Caki2 (cell line): ENCODE results near the gene RAD51B. TPM values are rescaled to one million over a fixed set of nuclear protein-coding genes. Genes with fewer than 3 reads are reported as not detected.

Experiments used
- DNase-seq: peaks from one replicate; pipeline ENCODE4 v3.0.0-alpha.2; 2015; ENCODE audit warnings: low read depth
- in situ Hi-C: cut with HindIII; loops from 2 replicates; pipeline ENCODE4 v1.10.0; 2016; ENCODE audit warnings: low sequenced_read_pairs, low pct_unique_long_range_greater_than_20kb, mixed read lengths
- total RNA-seq: library from RNA; depleted of rRNA; stranded (reverse); fragments of >200 nt; shearing (Covaris generic); gene quantifications from 2 replicates; pipeline ENCODE4 v1.2.3, GENCODE V29; 2014; ENCODE audit warnings: low replicate concordance

RAD51B gene
- total RNA-seq, 1 experiment from 2014 or later: 20.8 TPM

DNA sequence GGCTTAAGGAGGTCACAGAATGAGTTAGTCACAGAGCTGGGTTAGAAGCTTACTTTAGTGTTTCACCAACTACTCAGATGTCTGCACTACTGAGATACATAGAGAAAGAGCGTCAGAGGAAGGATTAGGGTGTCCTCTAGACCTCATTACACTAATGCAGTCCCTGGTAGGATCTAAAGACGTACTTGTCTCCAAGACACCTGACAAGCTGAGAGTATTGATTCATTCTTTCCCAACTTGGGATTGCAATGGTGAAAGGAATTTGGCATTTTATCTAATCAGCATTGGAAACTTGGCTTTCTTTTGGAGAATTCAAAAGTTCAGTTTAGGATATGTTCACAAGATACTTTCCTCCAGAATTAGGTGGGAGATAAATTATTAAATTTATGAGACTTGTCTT, 571.2 kb downstream of the RAD51B start:
- in situ Hi-C loops: no loop called here
- no peak for DNase-seq

DNA sequence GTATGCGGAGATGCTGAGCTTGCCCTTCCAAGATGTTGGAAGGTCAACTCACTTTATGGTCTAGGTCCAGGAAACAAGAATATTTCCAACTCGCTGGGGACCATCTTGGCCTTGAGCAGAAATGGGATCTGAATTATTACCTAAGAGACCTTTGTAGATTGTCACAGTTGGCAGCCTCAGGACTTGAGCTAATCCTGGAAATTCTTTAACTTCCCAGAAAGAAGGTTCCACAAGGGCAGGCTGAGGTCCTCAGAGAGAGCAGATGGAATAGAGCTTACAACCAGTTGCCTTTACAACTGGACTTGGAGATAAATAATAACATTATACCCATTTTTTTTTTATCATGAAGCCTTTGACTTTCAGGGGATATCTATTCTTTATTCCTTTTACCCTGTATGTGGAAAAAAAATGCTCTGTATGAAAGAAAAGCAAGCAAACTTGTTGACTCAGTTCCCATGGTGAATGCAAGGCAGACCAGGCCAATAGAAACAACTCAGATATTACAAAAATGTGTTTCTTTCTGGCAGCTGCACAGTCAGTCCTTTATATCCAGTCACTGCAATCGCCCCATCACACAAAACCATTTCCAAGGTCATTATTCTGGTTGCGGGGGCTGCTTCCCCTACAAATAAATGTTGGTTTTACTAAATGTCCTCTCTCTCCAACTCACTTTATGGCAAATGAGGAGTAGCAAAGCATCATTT, 571.9 kb downstream of the RAD51B start:
- in situ Hi-C loops: no loop called here
- DNase-seq: no peak

DNA sequence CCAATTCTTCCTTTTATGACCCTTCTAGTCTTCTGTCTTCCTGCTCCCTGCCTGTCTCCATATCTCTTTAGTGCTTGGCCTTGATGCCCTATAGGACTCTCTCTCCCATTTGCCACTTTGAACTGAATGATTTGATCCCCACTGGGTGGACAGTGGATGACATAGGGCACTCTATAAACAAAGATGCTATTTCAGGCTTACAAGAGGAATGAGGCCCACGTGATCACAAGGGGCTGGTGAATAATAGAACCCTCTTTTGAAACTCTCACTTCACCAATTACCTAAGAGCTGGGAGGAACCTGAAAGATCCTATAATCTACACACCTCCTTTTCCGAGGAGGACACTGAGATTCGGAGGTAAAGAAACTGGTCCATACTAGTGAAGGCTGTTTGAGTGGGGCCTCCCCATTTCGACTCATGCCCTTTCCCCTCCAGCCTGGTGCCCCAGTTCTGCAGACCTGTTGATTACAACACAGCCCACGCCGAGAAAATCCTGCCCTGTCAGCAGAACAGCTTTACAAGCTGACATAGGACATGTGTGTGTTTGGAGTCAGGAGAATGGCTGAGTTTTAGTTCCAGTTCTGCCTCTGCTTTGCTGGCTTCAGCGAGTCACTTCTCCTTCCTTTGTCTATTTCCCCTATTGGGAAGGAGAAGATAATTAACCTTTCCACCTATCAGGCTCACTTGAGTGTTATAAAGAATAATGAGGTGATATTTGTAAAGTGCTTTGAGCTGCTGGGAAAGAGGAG, 573.0 kb downstream of the RAD51B start:
- in situ Hi-C loops: no loop called here
- no peak for DNase-seq

DNA sequence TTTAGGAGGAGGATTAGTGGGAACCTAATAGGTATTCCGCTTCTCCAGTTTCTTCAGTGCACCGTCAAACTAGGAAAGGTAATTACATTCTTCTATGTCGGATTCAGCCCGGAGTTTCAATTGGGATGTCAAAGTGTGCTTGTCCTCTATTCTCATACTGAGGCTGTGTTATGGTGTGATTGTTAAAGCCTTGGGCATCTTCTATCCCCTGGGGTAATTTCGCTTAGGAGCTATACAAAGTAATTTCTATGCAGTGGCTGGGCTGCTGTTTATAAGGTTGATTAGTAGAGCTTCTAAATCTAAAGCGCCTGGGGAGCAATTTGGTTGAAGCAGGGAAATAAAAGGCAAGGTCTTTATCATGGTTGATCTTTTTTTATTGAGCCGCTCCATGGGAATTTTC, 573.7 kb downstream of the RAD51B start:
- no peak for DNase-seq
- in situ Hi-C loops: no loop called here

DNA sequence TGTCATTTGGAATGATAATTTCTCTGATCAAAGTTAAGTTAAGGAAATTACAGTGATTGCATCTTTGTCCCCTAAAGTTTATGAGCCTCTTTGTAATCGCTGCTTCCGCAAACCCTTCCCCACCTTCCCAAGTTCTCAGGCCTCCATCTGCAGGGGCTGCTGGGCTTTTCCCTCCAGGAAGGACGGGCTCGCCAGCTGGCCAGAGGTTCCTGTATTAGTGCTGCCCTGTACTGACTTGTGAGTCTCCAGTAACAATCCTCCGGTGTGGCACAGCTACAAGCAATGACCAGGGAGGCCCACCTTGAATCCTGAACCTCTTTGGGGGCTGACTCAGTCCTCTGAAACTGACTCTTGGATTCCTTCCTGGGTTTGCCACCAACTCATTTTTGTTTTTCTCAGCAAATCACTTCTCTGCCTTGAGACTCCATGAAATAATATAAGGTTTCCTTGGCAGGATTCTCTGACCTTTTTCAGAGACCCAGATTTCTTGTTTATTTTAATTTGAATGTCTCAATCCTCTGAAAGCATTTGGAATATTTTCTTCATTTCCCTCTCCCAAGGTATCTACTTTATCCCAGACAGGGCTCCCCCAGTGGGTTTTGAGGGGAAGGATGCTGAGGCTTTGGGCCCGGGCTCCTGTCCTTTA, 574.7 kb downstream of the RAD51B start:
- in situ Hi-C loops: no loop called here
- no peak for DNase-seq

DNA sequence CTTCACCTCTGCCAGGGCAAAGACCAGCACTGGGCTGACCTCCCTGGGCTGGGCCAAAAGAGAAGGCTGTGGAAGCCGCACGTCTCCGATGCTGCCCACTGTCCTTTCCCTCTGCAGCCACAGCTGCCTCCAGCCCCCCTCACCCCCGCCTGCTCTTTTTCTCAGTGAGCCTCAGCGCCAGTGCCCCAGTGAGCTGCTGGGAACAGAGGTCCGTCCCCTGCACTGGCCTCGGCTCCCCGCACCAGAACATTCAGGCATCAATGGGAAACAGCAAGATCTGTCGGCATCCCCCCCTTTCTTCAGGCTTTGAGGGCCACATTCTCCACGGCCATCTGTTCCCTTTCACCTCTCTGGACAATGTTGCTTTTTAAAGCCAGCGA, 575.2 kb downstream of the RAD51B start:
- in situ Hi-C loops: no loop called here
- no peak for DNase-seq

DNA sequence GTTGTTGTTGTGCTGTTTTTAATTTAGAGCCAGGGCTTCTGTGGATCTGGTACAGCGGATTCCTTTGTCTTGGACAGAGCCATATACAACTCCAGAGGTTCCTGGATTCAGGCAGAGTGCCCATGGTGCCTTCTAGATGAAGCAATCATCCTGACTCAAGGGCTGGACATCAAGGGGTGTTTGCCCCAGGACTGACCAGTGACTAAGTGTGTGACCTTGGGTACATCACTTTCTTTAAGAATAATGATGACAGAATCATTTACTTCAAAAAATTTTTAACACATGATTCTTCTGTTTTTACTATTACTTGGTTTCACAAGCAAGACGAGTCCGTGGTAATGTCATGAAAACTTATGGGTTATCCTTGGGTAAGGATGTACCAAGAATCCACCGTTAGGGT, 576.0 kb downstream of the RAD51B start:
- in situ Hi-C loops: no loop called here
- DNase-seq: no peak

DNA sequence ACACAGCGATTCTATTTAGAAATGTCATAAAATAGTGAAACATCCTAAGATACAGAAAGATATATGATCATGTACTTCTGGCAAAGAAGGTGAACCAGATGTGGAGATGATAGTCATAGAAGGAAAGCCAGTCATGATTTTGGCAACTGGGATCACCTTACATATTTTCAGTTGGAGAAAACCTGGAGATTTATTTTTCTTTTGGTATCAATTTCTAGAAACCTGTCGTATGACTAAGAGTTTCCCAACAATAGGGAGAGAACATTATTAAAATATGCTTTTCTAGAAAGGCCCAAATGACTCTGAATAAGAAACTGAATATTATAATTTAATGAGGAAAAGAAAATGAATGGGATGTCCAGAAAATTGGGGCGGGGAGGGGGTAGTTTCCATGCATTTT, 576.9 kb downstream of the RAD51B start:
- in situ Hi-C loops: no loop called here

DNA sequence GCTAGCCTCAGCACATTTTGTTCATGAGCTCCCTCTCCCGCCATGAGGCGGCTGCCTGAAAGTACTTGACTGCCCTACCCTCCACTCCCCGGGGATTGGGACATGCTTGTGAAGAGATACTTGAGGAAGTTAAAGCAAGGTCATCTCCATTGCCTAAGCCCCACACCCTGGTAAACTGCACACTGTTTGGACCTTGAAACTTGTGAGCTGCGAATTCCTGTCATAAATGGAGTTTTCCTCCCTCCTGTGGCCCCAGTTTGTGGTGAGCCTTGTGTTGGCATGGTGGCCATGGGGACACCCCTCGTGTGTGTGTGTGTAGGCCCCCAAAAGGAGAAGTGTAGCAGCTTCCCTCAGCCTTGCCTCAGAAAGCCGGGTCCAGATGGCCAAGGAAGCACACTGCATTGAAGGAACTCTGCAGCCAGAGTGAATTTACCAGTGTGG, 577.8 kb downstream of the RAD51B start:
- in situ Hi-C loops: no loop called here
- DNase-seq: no peak

More for the DNA sequence above, 576.9 kb downstream of the RAD51B start:
- no peak for DNase-seq

DNA sequence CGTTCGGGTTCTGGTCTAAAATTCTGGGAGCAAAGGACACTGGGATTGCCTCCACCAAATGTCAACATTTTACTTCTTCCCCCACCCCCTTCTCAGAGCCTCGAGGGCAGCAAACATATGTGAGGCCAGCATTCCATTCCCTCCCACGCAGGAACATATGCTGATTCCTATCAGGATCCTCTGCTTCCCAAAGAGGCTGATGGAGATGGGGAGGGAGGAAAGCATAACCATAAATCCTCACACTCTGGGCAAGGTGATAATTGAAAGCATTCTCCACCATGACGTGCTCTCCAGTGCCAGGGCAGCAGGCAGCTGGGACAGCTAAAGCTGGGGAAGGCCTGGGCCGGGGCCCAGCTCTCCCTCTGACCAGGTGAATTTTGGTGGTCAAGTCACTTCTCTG, 578.2 kb downstream of the RAD51B start:
- no peak for DNase-seq
- in situ Hi-C loops: no loop called here

DNA sequence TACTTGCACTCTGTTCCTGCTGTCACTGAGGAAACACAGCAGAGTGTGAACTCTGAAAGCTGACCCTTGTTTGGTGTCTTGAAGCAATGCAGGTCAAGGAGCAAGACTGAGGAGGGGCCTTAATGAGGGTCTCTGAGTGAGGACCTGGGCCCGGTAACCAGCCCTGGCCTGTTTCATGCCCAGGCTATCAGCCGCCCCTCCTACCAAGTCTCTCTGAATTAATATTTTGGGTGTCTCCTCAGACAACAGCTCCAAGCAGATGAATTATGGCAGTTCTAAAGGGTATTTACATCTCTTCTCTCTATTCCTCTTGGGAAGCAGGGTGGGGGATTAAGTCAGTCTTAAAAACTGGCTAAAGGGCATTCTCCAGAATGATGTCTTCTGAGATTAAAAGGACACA, 578.8 kb downstream of the RAD51B start:
- in situ Hi-C loops: no loop called here
- no peak for DNase-seq

DNA sequence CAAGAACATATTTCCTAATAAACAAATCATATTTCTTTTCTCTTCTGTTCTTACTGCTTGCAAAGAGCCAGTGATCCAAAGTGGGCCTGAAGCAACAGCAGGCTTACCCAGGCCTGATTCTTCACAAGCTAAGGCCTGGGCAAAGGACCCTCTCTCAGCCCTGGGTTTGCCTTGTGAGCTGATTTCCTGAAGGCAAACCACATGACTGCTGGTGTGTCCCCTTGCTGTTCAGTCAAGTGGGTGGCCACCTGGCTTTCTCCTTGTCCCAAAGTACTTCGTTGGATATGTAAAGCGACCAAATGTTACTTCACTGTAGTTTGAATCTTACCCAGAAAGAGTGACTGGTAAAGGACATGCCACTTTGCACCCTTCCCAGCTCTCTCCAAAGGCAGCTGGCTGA, 580.4 kb downstream of the RAD51B start:
- in situ Hi-C loops: no loop called here
- DNase-seq: no peak

DNA sequence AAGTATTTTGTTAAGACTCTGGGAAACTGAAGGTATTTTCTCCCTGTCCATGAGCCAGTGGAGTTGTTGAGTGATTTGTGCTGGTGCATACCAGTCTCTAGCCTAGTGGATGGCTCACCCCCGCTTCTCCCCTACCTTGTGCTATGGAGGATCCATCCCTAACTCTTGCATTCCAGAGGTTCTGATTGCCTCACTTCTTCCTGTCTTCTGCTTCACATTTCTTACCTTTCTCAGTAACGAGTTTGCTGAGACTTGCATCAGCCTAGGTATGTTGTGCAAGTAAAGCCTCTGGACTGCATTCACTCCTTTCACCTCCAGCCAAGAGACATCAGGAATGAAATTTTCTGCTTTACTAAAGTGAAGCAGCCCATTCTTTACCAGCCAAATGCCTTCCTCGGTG, 581.7 kb downstream of the RAD51B start:
- DNase-seq: no peak
- in situ Hi-C loops: no loop called here

DNA sequence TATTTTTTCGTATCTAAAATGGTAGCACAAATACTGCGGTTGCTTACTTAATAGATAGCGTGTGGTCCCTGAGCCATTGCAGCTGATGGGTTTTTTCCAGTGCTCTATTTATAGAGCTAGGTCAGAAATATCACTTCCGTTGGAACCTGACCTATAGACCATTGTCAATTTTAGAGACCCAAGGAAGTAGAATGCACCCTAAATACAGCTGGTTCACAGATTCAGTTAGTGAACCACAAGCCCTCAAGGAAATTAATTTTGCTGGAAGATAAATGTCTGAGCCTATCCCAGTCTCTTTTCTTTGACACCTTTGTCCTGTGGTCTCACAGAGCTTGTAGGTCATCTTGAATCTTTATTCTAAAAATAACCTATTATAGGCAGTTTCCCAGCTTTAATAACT, 582.3 kb downstream of the RAD51B start:
- in situ Hi-C loops: no loop called here
- DNase-seq: no peak

DNA sequence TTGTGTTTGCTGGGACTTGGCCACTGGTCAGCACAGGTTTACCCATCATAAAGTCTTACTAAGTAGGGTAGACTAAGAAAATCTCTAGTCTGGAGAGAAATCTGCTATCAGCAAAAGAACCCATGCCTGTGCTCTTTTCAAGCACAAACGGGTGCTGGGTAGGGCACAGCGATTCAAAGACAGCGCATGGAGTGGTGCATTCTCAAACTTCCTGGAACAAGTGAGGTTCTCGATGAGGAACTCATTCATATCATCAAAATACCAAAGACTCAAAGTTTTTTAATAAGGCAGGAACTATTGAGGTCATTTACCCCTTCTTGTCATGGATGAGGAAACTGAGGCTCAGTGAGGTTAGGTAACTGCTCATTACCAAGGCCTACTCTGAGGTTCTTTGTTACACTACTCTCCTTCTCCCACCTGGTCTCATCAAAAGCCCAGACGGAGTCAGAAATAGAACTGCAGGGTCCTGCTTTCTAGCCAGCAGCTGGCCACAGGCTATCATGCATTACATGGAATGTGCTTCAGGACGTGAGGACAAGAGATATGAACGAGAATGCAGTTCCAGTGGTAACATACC, 583.0 kb downstream of the RAD51B start:
- in situ Hi-C loops: no loop called here
- no peak for DNase-seq

DNA sequence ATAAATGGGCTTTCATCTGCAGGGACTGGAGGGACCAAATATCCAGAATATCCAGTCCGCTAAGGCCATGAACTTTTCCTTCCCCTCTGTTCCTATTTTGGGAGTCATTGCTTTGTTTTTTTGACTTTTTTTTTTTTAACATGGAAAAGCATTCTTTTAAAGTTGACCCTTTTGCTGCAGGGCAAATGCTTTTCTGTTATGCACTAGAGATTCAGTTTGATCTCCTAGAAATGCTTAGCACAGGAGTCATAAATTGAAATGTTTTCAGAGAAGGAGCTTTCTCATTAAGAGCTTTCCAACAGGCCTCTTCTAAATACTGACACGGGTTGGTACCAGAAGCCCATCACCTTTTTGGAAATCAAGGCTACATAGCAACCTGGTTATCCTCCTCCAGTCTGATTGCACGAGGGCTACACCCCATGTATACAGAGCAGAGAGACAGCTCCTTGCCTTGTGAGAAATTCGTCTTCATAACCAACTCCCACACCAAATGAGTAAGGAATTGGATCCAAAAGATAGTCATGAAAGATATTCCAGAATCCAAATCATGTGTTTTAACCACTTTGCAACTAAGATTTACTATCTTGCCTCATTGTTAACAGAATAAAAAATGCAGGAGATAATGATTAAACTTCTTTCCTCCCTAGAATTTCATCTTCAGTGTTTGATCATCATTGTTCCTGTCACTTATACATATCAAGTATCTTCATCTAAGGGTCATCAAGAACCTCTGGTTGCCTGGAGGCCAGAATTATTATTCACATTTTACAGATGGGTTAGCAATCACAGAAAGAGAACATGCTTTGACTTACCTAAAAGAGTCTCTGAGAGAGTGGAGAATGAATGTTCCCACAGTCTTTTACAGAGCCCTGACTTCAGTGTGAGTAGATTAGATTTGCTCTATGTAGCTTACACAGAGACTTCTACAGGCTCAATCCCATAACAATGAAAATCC, 583.9 kb downstream of the RAD51B start:
- in situ Hi-C loops: no loop called here
- no peak for DNase-seq

DNA sequence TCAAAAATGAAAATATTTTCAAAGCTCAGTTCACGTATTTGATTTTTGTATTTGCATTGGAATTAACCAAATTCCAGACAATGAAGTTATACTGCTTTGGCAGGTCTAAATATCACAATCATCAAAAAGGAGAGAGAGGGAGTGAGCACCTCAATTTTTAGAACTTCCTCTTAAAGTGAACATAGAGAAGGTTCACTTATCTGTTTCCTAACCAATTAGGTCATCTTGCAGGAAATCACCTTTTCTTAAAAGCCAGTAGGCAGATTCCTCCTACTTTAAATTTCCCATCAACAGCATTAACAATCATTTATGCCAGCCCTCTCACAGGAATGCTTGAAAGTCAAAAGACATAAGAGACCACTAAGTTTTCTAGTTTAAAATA, 584.6 kb downstream of the RAD51B start:
- DNase-seq: no peak
- in situ Hi-C loops: no loop called here

DNA sequence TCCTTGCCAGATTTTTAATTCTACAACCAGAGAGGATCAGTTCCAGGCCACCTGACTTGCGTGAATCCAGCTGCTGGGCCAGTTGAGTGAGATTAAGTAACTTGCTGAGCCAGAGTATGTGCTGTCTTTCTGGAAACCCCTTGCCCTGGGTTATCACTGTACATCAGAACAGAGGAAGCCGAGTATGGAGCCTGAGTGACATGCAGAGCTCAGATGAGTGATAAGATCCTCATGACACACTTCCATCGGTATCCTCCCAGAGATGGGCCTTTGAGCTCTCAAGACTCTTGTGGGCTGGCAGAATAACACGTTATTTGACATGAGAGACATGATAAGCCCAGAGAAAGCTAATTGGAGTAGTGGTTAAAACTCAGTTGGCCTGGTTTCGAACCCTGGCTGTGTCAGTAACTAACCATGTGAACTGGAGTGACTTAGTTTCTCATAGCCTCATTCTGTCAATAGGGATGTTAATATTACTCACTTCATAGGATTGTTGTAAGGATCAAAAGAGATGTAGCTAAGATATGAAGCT, 585.1 kb downstream of the RAD51B start:
- in situ Hi-C loops: no loop called here
- no peak for DNase-seq
